ENCODE measurements around the gene ADCY5.
"Not testable (repeated sequence)": the region's sequence is repeated elsewhere in the genome, so short reads cannot be mapped to it uniquely, and the experiment has no call there.

ADCY5 gene

GRCh38 chr3:123448536-123449101, at the start of gene ADCY5:
TSS of gene ADCY5 (minus strand) at chr3:123449090. CDS start at chr3:123448545, 545 bp downstream.
- no peak for DNase-seq

GRCh38 chr3:123493912-123494311, 45.0 kb upstream of the ADCY5 start:
- no peak for DNase-seq

DNA sequence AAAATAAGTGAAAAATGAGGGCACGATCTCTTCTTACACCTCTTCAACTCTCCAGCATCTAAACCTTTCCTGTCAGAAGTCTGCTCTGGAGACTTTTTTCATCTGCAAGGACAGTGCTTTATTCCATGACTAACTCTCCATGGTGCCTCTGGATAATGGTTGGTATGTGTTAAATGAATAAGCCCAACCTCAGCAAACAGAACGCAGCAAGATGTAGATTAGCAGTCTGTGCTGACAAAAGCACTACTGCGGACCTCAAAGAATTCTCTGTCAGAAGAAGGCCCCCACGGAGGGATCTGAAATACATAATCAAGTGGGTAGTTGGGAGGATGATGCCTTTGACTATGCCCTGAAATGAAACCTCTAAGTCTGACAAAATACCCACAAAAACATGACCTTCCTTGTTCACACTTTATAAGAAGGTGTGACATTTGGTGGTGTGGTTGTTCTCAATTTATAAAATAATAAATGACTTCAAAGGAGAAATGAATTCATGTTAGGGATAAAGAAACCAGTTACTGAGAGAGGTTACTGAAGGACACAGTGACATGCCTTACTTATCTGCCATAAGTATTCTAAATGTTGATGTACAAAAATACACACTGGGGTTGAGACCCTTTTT, 43.2 kb upstream of the ADCY5 start:
- no peak for DNase-seq

DNA sequence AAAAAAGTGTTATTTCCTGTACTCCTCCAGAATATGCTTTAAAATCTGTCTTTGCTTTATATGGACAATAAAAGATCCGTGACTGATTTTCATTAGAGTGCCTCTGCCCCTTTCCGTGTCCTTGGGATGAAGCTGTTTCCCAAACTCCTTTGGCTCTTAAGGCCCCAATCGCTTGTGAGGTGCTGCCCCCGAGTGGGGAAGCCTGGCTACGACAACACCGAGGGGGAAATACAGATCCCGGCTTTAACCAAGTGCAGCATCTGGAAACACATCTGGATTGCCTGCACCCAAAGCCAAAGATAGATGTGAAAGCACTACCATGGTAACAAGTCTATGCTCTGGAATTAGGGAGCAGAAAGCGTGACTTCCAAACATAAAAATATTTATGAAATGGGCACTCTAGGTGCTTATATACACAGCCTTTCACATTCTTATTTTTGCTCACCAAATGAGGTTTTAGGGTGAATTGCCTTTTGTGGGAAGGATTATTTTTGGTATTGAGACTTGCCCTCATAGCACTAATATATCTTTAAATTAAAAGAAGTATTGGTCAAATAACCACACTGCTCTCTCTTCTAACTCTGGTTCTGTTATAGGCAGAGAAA, 40.6 kb upstream of the ADCY5 start:
- peak; percentile 47 for DNase-seq

DNA sequence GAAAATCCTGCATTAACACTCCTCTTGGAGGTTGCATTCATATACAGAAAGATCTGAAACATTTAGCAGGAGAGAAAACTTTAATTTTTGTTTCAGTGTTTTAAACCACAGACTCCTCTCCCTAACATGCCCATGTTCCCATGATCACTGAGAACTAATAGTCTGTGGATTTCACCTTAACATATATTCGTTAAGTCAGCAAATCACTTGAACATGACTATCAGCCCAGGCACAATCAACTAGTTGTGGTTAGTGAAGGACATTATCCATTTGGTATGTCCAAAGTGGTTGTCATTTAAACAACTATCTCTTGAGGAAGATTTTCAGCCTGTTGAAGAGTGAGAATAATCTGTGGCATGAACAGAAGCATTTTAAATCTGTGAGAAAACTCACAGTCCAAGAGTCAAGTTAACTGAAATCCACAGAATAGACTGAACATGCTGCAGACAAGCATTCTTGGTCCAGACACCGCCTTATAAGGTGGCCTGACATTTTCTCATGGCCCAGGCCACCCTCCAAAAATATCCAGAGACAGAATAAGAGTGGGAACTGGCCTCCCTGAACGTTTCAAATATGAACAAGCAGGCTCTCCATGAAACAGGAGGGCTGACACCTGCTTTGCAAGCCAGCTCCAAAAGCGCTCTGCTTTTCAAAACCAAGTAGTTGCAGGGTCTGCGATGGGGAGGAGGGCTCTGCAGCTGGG, 39.9 kb upstream of the ADCY5 start:
- no peak for DNase-seq

- not testable (repeated sequence) for DNase-seq
These were observed 38.2 kb upstream of the ADCY5 start for GRCh38 chr3:123487063-123487462.

DNA sequence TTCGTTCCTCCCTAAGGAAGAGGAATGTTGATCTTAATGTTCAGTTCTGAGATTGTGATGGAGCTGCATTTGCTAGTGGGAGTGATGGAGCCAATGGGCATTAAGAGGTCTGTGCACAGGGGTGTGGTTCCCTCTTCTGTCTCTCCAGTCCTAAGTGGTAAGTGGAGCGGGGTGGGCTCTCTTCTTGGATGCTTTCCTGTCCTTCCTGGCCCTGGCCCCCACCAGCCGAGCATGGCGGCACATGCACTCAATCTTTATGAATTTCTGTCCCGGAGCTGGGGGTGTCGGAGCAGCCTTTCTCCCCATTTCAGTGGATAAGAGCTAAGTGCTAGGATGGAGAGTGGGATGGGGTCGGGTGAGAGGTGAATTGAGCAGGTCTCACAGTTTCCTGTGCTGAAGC, 37.6 kb upstream of the ADCY5 start:
- DNase-seq: no peak

DNA sequence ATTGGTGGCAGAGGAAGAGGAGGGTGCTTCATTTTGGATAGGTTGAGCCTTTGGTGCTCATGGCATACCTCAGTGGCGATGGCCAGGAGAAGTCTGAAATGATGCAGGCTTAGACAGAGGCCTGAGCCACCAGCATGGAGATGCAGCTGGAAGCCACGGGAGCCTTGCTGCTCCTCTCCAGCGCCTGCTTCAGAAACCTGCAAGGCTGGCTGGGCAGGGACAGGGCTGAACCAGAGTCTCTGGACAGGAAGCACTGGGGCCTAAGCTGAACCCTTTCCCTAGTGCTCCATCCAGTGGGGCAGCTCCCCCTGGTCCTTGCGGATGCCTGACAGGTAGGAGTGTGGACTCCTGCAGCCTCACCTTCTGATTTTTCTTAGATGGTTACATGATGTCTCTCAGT, 36.7 kb upstream of the ADCY5 start:
- no peak for DNase-seq

DNA sequence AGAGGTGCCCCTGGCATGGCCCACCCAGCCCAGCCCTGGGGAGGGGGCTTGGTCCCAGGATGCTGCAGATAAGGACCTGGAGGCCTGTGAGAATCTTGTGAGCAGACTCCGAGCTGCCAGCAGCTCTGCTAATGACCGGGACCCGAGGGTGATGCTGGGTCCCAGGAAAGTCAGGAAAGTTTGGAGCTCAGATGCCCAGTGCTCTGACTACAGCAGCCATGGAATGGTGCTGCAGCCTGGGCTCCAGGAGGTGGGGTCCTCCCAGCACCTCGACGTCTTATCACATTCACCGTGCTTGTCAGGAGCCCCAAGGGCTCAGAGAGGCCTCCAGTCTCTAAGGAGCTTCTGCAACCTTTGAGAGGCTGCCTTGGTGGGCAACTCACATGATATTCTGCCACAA, 34.3 kb upstream of the ADCY5 start:
- DNase-seq: no peak

GRCh38 chr3:123481722-123482457, 33.0 kb upstream of the ADCY5 start:
- no peak for DNase-seq

DNA sequence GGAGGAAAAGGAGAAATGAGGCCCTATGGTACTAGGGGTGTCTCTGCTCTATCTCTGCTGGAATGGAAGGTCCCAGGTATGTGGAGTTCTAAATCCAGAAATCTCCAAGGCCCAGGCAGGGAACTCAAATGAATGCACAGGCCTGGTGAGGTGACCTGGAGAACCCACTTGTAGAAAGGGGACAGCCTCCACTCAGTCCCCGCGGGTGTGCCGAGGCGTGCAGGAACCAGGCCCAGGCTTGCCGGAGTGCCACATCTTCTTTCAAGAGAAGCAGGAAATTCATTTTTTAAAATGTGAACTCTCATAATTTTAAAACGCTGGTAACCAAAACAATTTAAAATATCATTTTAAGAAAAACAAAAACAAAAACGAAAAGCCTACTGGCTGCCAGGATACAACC, 32.2 kb upstream of the ADCY5 start:
- DNase-seq: no peak

GRCh38 chr3:123480428-123480827, 31.5 kb upstream of the ADCY5 start:
- DNase-seq: no peak

GRCh38 chr3:123479891-123480290, 31.0 kb upstream of the ADCY5 start:
- no peak for DNase-seq

- DNase-seq: no peak
These were observed 29.4 kb upstream of the ADCY5 start for GRCh38 chr3:123478314-123478713.

DNA sequence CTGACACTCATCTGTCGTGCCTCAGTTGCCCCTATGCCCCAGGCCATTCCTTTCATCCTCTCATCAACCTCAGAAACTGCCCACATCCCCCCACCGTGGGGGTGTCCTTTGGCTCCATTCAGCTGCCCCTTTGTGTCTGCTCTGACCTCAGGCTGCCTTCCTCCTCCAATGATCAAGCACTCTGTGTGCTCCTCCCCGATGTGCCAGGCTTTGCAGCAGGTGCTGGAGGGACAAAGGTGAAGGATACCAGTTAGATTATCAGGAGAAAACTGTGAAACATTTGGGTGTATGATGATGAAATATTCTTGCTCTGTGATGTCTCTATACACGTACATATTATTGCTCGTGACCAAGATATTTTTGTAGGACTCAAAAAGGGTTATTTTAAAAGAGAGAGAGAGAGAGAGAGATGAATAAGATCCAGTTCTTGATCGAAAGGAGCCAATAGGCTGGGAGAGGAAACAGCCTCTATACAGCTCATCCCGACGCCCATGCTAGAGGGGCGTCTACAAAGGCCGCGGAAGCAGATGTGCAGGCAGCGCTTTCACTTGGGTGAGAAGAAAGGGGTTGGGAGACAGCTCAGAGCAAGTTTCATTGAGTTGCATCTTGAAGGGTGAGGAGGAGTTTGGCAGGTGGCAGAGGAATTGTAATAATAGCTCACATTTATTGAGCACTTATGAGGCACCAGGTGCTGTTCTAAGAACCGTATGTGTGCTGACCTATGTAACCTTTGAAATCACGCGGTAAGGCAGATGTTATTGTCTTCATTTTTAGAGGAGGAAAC, 28.3 kb upstream of the ADCY5 start:
- no peak for DNase-seq

DNA sequence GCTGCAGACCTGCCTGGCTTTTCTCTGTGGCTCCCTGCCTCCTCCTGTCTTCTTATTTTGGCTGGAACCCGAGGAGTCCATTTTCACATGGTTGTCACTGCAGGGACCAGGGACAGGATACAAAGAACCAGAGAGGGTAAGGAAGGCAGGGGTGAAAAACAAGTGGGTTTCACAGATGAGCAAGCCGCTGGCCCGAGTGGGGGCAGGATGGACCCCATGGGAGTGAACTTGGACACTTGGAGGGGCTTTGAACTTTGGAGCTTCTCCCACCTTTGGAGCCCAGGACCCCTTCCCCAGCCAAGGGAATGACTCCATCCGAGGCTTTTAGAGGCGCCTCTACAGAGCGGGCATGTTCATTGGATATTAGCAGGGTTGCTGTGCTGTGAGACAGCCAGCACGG, 26.9 kb upstream of the ADCY5 start:
- DNase-seq: no peak

DNA sequence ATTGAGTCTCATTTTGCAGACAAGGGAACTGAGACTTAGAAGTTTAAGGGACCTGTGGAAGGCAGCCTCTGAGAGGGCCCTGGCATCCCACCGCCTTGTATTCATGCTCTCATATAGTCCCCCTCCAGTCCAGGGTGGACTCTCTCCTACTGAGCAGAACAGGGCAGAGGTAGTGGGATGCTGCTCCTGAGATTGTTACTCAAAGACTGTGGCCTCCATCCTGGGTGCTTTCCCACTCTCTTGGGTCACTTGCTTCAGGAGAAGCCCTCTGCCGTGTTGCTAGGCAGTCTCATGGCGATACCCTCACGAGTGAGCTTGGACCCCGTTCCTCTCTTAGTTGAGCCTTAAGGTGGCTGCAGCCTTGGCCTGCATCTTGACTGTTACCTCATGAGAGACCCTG, 22.2 kb upstream of the ADCY5 start:
- no peak for DNase-seq

- DNase-seq: no peak
These were observed 20.6 kb upstream of the ADCY5 start for GRCh38 chr3:123469323-123469995.

GRCh38 chr3:123467046-123467445, 18.2 kb upstream of the ADCY5 start:
- no peak for DNase-seq

DNA sequence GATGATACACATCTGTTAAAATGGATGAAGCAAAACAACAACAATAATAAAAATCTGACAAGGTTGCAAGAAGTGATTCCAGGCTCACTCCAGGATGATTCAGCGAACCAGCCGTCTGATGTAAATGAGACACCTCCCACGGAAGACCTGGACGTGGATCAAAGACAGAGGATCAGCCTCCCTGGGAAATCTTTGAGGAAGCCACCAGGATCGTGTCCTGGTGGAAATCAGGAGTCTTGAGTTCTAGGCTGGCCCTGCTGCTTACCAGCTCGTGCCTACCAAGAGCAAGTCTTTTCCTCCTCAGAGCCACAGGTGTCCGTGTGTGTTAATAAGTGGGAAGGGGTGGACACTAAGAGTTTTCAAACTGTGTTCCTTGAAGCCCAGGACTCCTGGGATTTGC, 15.3 kb upstream of the ADCY5 start:
- DNase-seq: no peak

DNA sequence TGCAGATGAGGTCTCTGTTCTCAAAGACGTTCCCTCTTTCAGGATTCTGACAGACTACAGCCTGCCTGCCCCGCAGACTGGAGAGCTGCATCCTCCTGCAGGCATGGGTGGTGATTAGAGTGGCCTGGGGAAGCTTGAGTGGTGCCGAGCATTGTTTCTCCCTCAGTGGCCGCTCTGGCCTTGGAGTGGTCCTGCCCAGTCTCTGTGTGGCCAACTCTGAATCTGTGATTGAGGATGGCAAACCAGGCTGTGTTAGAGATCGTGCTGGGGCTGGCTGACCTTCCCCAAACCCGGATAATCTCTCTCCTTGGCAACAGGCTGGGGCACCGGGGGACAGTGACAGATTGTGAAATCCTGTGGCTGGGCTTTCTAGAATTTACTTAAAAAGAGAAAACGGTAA, 11.0 kb upstream of the ADCY5 start:
- no peak for DNase-seq

DNA sequence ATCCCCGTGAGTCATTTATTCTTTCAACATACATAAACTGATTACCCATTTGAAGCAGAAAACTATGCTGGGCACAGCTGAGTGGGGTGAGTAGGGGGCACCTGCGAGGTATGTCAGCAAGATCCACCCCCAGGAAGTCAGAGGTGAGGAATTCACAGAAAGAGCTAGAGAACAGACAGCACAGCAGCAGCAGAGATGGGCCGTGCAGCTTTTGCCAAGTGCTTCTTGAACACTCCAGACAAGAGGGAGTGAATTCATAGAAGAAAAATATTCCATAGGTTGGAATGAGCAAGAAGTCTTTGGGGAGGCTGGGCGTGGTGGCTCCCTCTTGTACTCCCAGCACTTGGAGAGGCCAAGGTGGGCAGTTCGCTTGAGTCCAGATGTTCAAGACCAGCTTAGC, 9.4 kb upstream of the ADCY5 start:
- no peak for DNase-seq

Measured in activated CD4-positive, alpha-beta T cell treated with anti-CD3 and anti-CD28 coated beads, Interleukin-10, Interleukin-2, amounts not matched to agents 100 ng/mL and 50 ng/mL, durations not matched to agents 16 hours and 8 hours (primary cell).